ENCODE results near the gene RBPJ.

Gene RBPJ

DNA sequence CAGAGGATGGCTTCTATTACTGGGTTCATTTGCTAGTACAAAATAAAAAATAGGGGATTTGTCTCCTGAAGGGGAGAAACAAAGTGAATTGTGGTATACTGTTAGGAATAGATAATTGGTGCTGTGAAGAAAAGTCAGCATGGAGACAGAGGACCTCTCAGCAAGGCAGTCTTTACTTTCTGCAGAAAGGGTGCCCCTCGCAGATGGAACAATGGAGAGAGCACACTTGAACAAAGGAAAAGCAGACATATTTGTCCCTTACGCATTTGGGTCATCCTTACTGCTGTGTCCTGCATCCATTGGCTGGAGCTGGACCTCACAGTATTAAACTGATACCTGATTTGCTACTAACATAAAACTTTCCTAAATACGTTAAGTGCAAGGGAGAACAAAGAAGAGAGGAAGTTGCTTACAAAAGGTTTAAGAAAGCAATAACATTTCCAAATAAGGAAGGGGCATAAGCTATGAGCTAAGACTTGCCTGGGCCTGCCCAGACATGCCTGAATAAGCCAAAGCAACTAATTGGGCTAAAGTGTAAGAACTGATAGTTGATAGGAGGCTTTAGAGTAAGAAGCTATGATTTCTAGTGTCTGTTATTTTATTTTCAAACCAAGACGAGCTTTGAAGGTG is 85.6 kb downstream of the RBPJ start:
- TF ChIP-seq, protein P1, sequence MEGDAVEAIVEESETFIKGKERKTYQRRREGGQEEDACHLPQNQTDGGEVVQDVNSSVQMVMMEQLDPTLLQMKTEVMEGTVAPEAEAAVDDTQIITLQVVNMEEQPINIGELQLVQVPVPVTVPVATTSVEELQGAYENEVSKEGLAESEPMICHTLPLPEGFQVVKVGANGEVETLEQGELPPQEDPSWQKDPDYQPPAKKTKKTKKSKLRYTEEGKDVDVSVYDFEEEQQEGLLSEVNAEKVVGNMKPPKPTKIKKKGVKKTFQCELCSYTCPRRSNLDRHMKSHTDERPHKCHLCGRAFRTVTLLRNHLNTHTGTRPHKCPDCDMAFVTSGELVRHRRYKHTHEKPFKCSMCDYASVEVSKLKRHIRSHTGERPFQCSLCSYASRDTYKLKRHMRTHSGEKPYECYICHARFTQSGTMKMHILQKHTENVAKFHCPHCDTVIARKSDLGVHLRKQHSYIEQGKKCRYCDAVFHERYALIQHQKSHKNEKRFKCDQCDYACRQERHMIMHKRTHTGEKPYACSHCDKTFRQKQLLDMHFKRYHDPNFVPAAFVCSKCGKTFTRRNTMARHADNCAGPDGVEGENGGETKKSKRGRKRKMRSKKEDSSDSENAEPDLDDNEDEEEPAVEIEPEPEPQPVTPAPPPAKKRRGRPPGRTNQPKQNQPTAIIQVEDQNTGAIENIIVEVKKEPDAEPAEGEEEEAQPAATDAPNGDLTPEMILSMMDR (IDR thresholded peaks at IDR 0.05; ENCODE audit: low read depth, low read length), result no peak
- no peak overlapping the region for H3K4me3 ChIP-seq (ENCODE audit: low read depth, low read length)
- DNase-seq, result no peak
- H3K9me3 ChIP-seq, result no peaks in the 10 kb centered on the region
- no peaks in the 10 kb centered on the region for H3K4me1 ChIP-seq
- H3K36me3 ChIP-seq, result peaks cover 17% of the 10 kb centered on the region
- H3K27me3 ChIP-seq, result no peaks in the 10 kb centered on the region

DNA sequence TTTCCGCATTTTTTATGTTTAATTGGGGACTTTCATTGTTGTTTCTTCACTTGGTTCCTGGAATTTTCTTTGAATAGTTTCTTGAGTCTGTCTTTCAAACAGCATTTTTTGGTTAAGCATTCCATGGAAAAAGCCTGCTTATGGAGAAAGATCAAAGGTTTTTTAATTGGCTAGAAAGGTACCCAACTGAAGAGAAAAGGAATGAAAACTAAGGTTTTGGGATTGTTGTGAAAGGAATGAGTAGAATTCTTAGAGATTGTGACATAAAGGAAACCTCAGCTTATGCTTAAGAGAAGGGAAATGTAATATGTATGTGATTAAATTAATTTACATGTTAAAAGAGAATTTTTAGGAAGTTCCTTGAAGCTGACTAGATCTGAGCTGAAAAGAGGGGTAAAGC is 86.7 kb downstream of the RBPJ start:
- no peak for DNase-seq
- Histone ChIP-seq H3K4me1 (no peaks in the 10 kb centered on the region), H3K36me3 (peaks cover 19% of the 10 kb centered on the region), H3K9me3 (no peaks in the 10 kb centered on the region), H3K27me3 (no peaks in the 10 kb centered on the region), H3K4me3 (ENCODE audit: low read depth, low read length) (no peak overlapping the region)
- TF ChIP-seq, protein P1 (IDR thresholded peaks at IDR 0.05; ENCODE audit: low read depth, low read length), result no peak

DNA sequence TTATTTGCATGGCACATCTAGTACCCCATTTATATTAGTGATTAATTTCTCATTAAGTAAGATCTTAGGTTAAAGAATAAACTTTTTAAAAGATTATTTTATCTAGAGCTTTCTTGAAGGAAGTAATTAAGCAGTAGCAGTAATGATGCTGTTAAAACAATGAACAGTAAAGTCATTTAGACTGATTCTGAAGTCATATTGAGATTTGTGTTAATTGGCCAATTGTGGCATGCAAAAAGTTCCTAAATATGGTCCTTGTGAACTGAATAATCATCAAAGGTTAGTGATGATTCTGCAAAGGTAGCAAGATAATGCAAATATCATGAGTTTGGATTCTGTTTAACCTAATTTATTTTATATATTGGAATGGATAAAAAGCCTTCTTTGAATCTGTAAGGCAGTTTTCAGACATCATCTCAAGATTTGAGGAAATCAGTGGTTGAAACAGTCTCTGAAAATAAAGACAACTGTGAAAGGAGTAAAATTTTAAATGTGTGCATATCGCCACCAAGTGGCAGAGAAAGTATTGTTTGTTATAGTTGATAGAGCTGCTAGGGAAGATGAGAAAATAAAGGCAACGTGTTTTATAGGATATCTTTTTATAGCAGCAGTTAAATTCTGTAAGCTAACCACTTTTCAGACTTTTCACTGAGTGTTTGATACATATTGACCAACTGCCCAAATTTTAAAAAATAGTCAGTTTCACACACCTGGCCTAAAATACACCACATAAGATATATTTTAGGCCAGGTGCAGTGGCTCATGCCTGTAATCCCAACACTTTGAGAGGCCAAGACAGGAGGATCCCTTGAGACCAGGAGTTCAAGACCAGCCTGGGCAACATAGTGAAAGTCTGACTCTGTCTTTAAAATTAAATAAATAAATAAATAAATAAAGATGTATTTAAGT is 89.8 kb downstream of the RBPJ start:
- DNase-seq, result peak; percentile 16

DNA sequence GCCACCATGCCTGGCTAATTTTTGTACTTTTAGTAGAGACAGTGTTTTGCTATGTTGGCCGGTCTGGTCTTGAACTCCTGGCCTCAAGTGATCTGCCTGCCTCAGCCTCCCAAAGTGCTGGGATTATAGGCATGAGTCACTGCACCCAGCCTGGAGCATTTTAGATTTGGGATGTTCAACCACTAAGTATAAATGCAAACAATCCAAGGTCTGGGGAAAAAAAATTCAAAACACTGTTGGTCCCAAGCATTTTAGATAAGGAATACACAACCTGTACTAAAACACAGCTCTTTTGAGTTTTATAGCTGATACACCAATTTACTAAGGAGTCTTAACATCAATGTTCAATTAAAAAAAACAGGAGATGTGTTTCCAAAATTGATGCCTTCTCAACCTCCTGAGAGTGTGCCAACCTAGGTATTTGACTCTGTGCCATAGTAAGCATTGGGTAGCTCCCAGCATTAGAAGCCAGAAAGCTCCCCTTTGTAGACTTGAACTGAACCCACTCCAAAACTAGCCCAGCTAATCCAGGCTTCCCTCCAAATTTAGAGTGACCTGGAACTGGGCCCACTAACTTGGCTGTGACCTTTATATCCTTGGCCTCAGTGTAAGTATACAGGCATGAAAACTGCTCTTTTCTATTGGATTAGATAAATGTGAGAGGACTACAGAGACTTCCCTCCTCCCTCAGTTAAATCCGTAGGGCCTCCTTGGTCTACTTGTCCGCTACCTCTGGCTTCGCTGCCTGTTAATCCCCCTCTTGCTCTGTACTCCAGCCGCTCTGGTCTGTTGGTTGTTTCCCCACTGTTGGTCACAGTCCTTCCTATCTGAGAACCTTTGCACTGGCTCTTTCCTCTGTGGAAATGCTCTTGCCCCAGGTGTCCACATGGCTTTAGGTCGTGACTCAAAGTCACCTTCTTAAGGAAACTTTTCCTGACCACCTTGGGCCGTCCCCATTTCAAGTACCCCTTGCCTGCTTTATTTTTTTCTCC is 91.9 kb downstream of the RBPJ start:
- Histone ChIP-seq H3K9me3 (no peaks in the 10 kb centered on the region), H3K36me3 (peaks cover 5% of the 10 kb centered on the region; the same call in 1 of the 2 replicates), H3K27me3 (no peaks in the 10 kb centered on the region), H3K4me1 (no peaks in the 10 kb centered on the region), H3K4me3 (ENCODE audit: low read depth, low read length) (no peak overlapping the region)
- no peak for DNase-seq
- TF ChIP-seq, protein P1 (IDR thresholded peaks at IDR 0.05; ENCODE audit: low read depth, low read length), result no peak

More for the DNA sequence above, 89.8 kb downstream of the RBPJ start:
- Histone ChIP-seq H3K4me1 (no peaks in the 10 kb centered on the region), H3K36me3 (peaks cover 14% of the 10 kb centered on the region), H3K27me3 (no peaks in the 10 kb centered on the region), H3K4me3 (ENCODE audit: low read depth, low read length) (no peak overlapping the region), H3K9me3 (no peaks in the 10 kb centered on the region)
- TF ChIP-seq, protein P1 (IDR thresholded peaks at IDR 0.05; ENCODE audit: low read depth, low read length), result peak; percentile 64

DNA sequence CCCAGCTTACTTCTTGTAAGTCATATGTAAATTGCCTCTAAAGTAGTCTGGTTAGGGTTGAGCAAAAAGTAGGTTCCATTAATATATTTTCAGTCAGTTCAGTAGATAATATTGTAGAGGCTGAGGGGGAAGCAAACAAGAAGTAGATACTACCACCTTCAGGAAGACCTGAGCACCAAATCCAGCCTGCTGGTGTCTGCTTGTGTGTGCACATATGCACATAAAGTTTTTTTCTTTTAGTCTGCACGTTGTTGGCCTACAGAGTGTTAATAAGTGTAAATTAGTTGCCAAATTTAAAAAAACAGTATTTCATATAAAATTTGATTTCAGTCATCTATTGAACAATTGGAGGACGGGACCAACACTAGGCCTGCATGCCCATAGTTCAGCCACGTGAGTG is 92.8 kb downstream of the RBPJ start:
- no peaks in the 10 kb centered on the region for H3K4me1 ChIP-seq
- TF ChIP-seq, protein P1 (IDR thresholded peaks at IDR 0.05; ENCODE audit: low read depth, low read length), result no peak
- peaks cover 5% of the 10 kb centered on the region; the same call in 1 of the 2 replicates for H3K36me3 ChIP-seq
- no peaks in the 10 kb centered on the region for H3K27me3 ChIP-seq
- no peak for DNase-seq
- H3K4me3 ChIP-seq (ENCODE audit: low read depth, low read length), result no peak overlapping the region
- H3K9me3 ChIP-seq, result no peaks in the 10 kb centered on the region

Measured in BE2C (cell line).